Amniotic stem cell (primary cell): ENCODE measurements around the gene FHOD1.
A peak's percentile ranks its signal among the peaks of the same experiment; 100 is the strongest.

ENCODE experiments used
- DNase-seq: peaks from one replicate; lab custom pipeline; 2025; lab: John Stamatoyannopoulos, UW

FHOD1 gene

DNA sequence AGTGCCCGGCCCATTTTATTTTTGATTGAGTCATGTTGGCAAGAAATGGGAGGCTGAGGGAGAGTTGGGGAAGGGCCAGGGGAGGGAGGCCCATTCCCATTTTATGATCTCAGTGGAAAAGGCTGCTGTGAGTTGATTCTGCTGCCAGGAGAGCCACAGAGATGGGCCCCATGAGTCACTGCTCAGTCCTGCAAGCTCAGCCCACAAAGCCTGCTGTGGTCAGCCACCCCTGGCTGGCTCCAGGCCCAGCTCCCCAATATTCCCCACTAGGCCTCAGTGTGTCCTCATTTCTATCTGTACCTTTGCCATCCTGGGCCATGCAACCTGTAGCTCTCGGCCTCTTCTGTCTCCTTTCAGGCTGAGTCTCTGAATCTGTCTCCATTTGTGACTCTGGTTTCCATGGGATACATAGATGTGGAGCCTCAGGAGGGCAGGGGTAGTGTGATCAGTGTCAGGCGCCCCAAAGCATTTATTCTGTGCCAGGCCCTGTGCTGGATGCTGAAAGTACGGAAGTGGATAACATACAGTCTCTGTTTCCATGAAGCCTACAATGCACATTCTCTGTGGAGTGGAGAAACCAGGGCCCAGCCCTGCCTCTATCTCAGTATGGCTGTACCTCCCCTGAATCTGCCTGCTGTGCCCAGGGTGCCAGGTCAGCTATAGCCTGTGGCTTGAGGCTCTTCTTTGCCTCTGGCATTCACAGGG lies 30.2 kb upstream of the FHOD1 start:
- DNase-seq = peak; percentile 92

DNA sequence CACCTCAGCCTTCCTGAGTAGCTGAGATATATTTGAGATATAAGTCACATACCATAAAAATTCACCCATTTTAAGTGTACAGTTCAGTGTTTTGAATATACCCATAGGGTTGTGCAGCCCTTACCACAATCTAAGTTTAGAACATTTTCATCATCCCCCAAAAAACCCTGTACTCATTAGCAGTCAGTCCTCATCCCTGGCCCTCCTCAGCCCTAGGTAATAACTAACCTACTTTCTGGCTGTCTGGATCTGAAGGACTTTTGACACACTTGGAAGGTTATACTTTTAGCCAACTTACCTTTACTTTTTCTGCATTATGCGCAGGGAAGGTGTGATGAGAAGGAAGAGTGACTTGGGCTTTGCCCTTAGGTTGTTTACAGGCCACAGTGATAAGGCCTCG lies 28.0 kb upstream of the FHOD1 start:
- DNase-seq = no peak

DNA sequence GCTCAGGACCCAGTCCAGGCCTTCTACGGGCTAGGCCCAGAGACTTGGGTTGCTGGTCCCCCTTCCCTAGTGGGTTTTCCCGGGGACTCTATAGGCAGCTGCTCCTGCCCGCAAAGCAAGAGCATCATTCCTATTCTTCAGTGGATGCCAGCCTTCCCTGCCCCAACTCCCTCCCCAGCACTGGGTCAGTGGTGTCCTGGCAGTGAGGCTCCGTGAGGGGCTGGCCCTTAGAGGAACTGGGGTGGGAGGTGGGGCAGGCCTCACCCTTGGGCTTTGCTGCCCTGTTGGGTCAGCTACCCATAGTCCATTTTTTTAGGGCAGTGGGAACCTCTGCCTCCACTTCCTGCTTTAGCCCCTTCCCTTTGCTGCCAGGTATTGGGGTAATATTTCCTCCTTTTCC lies 24.2 kb upstream of the FHOD1 start:
- no peak for DNase-seq

DNA sequence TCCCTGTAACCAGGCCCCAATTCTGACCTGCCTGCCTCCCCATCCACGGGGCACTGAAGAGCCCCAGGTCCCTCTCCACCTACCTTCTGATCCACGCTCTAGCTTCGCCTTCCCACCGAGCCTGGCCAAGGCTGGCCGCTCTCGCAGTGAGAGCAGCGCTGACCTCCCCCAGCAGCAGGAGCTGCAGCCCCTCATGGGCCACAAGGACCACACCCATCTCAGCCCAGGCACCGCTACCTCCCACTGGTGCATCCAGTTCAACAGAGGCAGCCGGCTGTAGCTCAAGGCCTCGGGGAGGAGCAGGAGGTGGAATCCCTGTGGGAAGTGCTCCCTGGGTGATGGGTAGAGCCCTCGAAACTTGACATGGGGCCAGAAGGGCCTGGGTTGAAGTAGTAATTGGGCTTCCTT lies 23.7 kb upstream of the FHOD1 start:
- no peak for DNase-seq

DNA sequence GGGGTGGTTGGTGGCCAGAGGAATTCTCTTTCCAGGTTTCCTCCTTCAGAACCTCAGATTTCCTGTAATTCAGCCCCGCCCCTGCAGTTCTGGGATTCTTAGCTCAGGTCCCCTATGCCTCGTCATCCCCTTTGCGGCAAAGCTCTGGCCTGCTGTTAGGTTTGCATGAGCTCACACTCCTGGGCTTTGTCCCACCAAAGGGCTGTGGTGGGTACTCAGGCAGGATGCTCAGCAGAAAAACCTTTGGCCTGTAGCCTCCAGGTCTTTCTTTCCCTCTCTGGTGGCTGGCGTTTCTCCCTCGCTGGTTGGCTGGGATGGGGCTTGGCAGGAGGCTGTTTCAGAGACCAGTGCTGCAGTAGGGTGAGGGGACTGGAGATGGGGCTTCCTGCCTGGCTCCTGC lies 22.5 kb upstream of the FHOD1 start:
- no peak for DNase-seq

DNA sequence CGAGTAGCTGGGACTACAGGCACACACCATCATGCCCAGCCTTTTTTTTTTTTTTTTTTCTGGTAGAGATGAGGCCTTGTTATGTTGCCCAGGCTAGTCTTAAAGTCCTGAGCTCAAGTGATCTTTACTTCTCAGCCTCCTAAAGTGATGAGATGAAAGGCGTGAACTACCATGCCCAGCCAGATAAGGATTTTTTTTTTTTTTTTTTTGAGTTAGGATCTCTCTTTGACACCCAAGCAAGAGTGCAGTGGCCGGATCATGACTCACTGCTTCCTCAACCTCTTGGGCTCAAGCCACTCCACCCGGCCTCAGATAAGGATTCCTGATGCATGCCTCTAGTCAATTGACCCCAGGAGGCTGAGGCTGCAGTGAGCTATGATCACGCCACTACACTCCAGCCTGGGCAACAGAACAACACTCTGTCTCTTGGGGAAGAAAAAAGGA lies 20.9 kb upstream of the FHOD1 start:
- DNase-seq = peak; percentile 69

DNA sequence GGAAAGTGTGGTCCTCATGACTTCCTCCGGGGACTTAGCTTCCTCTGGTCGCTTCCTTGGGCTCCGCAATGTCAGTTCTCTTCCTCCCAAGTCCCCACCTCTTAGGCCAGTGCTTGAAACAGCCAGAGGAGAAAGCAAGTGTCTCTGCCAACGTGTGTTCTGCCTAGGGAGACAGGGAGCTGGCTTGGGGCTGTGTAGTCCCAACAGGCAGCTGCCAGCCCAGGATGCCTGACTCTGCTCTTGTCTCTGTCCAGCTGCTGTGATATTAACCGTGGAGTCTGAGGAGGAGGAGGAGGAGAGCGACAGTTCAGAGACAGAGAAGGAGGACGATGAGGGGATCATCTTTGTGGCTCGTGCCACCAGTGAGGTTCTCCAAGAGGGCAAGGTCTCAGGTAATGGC lies 18.6 kb upstream of the FHOD1 start:
- DNase-seq = no peak

DNA sequence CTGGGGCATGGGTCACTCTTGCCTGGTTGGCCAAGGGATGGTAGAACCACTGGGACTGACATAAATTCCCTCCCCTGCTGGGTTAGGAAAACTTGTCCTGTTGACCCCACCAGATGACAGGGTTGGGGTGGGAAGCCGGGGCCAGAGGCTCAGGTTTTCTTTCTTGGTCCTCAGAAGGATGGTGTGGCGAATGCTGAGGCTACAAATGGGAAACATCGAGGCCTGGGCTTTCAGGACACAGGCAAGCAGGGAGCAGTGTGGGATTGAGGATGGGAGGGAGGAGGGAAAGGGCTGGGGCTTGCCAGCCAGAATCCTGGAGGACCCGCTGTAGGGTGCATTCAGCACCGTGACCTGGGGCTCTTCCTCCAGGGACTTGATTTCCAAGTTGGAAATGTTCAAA lies 17.6 kb upstream of the FHOD1 start:
- DNase-seq = no peak

DNA sequence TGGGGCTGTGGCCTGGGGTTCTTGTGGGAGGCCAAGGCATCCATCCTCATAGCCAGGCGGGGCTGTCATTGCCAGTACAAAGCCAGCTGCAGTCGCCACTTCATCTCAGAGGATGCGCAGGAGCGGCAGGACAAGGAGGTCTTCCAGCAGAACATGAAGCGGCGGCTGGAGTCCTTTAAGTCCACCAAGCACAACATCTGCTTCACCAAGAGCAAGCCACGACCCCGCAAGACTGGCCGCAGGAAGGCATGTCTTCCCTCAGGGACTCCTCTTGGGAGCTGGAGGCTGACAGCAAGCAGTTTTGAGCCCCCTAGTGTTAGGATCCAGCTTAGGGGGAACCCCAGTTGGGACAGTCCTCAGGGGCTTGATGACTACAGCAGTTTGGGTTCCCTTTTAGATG lies 17.0 kb upstream of the FHOD1 start:
- DNase-seq = no peak

DNA sequence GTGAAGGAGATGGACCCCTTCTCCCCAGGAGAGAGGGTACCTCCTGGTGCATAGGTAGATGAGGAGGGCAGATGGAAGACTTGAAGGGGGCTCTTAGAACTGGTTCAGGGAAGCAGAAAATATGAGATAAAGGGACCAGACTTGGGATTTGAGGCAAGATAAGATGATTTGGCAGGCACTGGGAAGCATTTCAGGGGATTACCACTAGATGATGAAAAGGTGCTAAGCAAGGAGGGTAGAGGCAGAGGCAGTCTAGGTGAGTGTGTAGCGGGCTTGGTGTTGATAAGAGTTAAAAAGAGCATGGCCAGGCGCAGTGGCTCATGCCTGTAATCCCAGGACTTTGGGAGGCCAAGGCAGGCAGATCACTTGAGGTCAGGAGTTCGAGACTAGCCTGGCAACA lies 15.9 kb upstream of the FHOD1 start:
- no peak for DNase-seq

DNA sequence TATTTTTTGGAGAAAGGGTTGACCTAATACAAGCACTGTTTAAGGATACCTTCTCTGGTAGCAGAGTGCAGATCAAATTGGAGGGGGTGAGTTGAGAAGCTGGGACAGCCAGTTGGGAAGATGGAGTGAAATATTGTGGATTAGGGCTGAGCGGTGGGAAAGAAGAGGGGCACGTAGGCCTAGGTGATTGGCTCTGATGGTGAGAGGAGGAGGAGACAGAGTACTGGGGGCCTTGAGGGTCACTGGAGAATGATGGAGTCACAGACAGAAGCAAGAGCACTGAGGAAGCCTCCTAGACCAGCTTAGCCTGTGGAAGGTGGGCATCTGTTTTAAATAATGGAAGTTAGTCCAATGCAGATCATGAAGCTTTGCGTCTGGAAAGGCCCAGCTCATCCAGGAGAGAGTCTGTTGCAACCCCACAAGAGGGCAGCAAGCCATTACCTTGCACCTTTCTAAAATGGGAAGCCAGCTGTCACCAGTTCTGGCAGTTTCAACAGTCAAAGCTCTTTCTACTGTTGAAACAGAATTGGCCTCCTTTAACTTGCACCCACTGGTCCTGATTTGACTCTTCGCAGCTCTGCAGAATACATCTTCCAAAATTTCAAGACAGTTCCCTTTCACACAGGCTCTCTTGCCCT lies 13.3 kb upstream of the FHOD1 start:
- peak; percentile 35 for DNase-seq

DNA sequence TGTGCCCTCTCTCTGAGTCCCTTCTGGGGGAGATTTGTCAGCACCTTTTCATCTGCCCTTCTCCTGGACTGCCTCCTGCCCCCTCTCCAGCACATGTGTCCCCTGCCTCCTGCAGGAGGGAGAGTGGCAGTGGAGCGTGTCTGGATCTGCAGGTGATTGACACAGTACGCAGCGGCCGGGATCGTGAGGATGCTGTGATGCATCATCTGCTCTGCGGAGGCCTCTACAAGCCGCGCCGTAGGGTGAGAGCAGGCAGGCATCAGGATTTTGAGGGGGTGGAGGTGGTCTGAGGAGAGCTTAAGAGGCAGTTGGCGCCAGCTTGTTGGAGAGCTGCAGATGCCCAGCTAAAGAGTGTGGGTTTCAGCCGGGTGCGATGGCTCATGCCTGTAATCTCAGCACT lies 12.4 kb upstream of the FHOD1 start:
- no peak for DNase-seq

DNA sequence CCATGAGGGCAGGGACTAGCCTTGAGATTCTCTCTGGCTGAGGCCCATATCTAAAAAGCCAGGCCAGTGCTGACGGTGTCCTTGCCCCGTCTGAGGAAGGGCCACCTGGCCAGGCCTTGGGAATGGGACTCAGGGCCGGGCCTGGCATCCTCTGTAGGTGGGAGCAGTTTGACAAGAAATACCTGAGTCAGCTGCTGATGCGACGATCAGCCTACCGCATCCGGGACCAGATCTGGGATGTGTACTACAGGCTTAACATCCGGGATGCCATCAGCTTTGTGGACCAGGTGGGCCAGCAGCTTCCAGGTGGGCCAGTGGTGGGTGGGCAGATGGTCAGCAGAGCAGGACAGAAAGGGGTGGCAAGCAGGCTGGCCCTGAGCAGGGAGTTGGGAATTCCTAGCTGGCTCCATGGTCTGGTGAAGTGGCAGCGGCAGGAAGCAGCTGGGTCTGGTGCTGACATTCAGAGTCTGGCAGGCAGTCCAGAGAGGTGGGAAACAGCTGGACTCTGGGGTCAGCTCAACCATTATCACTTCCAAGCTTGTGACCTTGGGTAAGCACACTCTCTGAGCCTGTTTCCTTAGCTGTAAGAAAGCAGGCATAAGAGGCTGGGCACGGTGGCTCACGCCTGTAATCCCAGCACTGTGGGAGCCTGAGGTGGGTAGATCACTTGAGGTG lies 11.0 kb upstream of the FHOD1 start:
- no peak for DNase-seq

DNA sequence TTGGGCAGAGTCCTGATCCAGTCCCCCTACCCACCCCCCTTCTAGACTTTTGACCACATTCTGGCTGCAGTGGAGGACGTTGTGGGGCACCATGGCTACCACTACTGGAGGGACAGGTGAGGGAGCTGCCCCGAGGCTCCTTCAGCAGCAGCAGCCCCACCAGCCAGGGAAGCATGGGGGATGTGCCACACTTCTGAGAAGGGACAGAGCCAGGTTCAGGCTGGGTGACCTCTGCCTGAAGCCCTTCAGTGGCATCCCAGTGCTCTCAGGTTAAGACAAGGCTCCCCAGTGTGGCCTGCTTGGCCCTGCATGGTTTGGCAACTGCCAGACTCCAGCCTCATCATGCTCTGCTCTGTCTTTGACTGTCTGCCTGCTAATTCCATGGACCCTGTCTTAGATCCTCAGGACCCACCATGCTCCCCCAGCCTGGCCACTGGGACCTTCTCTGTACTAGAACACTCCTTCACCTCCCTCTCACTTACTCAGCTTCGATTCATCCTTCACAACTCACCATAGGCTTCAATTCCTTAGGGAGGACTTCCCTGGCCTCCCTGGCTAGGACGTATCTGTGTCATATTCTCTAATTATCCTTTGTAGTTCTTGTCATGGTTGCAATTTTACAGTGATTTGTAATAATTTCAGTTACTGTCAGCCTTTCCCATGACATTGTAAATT lies 10.3 kb upstream of the FHOD1 start:
- DNase-seq = no peak

DNA sequence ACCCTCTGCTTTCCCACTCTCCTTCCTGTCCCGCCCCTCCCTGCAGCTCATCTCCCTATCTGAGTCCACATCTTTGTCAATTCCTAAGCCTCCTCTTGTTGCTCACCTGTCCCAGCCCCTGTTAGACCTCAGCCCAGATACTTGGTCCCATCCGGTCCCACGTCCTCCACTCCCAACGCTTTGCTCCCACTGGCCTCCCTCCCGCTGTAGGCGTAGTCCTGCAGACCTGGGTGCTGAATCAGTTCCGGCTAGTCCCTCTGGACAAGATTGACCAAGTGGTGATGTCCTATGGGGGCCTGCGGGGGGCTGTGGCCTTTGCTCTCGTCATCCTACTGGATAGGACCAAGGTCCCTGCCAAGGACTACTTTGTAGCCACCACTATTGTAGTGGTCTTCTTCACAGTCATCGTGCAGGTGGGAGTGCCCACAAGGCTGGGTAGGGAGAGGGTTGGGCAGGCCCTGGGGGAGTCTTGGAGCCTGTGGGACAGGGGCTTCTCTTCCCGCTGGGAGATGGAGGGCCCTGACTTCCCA lies 9.5 kb upstream of the FHOD1 start:
- no peak for DNase-seq

DNA sequence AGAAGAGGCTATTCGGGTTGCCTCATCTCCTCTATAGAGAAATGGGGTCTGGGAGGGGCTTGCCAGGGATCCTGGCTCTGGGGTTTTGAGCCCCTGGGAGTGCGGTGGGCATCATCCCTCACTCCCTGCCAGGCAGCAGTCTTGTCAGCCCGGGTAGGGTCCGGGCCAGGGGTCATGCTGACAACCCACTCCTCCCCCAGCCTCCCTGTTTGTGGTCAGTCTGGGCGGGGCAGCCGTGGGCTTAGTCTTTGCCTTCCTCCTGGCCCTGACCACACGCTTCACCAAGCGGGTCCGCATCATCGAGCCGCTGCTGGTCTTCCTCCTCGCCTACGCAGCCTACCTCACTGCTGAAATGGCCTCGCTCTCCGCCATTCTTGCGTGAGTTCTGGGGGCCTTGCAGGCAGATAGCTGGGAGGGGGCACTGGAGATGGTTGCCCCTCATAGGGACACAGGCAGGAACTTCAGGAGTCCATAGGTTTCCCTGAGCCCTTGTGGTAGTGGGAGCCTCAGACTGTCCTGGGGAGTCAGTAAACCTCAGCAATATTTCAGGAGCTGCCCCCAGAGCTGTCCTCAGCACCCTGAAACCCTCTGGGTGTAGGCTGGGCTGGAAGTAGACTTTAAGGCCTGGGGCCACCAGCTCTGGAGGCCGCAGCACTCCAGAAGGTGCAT lies 8.4 kb upstream of the FHOD1 start:
- no peak for DNase-seq

DNA sequence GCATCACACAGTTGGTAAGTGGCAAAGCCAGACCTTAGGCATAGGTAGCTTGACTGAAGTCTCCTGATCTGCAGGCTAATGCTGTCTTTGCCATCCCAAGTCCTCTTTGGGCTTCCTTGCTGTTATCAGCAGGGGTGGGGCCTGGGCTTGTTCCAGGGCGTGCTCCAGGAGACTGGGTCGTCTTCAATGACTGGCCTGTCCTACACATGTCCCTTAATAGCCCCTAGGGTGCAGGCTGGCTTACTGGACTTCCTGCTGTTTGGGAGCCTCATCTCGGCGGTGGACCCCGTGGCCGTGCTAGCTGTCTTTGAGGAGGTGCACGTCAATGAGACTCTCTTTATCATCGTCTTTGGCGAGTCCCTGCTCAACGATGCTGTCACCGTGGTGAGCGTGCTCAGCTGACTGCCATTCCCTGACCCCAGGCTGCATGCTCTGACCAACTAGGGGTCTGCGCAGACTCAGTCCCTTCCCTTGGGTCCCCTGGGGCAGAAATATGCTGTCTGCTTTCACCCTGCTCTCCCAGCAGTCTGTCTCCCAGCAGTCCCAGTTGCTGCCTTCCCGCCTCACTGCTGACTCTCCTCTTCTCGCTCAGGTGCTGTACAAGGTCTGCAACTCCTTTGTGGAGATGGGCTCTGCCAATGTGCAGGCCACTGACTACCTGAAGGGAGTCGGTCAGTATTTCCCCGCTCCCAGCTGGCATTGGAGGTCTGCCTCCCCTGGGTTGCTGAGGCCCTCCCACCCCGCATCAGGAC lies 7.7 kb upstream of the FHOD1 start:
- no peak for DNase-seq

DNA sequence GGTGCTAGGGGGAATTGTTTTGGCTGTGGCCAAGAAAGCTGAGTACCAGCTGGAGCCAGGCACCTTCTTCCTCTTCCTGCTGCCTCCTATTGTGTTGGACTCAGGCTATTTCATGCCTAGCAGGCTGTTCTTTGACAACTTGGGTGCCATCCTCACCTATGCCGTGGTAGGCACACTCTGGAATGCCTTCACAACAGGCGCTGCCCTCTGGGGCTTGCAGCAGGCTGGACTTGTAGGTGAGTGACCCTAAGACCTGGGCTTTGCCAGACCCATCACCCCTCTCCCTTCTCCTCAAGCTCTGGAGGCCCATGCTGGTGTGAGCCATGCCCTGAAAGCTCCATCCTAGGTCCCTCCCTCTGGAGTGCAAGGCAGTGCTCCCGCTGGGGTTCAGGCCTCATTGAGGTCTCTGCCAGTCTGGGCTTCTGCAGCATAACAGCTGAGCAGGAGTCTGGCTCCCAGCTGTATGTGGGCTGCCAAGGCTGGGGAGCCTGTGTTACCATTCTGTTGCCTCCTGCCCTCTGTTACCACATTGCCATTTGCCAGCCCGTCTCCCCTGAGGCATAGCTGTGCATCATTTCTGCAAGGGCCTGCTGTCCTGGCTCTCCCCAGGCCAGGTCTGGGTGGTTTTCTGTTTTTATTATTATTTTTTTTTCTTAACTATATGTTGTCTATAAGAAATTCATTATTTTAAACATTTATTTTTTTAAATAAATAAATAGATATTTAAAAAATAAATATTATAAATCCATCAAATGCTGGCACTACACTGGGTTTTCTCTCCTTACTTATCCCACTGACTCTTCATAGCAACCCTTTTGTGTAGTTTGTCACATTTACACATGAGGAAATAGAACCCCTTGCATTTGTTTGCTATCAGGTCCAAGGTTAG lies 5.6 kb upstream of the FHOD1 start:
- no peak for DNase-seq

DNA sequence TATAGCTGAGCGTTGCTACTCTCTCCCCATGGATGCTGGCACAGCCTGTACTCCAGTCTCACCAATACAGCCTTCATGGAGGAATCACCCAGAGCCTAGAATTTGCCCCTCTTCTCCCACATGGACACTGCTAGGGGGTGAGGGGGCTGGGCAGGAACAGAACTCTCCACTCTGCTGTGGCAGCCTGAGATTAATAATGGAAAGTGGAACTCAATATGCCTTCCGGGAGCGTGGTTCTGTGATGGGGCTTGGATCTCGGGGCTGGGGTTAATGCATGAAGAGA lies 2.7 kb upstream of the FHOD1 start:
- DNase-seq = no peak

DNA sequence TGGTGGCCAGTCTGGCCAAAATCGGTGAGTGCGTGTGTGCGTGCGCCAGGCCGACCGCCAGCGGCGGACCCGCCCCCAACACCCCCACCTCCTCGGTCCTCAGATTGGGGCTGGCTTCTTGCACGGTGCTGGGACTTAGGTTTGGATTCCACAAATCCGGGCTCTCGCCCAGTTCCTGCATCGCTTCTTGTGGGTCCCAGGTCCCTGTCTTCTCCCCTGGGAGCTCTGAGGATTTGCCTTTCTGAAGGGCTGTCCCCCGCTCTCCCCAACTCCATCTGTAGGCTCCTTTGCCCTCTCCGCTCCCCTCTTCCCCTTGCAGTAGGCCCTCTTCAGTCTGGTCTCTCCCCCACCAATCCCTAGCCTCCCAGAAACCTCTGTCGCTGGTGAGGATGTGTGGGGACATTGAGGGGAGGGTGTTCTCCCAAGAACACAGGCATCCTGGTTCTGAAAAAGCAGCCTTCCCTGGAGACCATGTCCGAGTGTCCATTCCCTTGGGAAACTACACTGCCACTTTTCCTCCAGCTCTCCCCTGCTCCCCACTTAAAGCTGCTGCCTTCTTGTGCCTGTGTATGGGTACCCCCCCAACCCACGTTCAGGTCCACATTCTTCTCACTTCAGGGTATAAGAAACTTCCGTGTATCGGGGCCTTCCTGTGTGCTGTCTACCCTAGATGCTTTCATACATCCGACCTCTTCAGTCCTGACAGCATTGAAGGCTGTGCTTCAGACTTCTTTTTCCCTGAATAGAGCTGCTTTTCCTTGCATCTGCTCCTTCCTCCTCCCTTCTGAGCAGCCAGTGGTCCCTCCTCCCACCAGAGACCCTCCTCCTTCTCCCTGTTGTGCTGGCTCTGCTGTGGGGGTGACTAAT lies 2.1 kb upstream of the FHOD1 start:
- no peak for DNase-seq
